DMS79 treated with DMSO at 0.1 percent for 48 hours (cell line): ENCODE data around the gene BMS1.
"Not testable (repeated sequence)": the region's sequence is repeated elsewhere in the genome, so short reads cannot be mapped to it uniquely, and the experiment has no call there.

Experiments
- DNase-seq: peaks from one replicate; lab custom pipeline; 2025; lab: John Stamatoyannopoulos, UW

BMS1 gene

DNA sequence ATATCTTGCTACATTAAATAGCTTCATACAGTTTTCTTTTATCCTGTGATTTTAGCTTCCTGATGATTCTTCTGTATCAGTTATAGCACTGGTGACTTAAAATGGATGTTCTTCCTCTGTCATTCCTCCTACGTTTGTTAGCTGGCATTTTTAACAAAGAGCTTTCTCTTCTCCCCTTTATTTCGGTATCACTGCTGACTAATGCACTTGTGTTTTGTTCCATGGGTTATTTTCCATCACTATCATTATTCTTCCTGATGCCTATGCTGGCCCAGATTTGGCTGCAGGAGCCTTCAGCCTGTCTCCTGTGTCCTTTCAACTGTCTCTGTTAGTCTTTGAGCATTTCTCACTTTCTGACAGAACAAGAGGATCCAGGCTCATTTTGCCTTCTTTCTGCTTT lies 13.1 kb downstream of the BMS1 start:
- no peak for DNase-seq

DNA sequence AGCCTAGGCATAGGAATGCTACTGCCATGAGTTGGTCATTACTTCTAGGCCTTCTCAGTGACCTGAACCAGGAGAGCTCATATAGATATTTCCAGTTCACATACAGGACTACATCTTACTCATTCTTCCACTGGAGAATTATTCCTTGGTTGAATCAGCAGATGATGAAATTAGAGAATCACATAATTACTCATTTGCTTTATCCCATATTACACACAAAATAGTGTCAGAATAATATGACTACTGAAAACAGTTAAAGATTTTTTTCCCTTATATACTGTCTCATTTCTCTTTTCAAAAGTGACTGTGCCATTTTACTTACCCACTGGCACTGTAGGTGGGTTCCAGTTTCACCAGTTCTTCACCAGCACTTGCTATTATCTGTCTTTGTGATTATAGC lies 18.5 kb downstream of the BMS1 start:
- no peak for DNase-seq

DNA sequence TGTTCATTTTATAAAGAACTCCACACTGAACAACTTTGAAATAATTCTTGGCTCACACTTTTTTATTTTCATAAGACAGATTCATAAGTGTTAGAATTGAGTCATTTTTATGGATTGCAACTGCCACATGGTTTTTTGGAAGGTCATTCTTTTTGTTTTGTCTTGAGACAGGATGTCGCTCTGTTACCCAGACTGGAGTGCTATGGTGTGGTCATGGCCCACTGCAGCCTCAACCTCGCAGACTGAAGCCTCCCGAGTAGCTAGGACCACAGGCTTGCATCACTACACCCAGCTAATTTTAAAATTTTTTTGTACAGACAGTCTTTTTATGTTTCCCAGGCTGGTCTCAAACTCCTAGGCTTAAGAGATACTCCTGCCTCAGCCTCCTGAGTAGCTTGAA lies 20.3 kb downstream of the BMS1 start:
- no peak for DNase-seq

DNA sequence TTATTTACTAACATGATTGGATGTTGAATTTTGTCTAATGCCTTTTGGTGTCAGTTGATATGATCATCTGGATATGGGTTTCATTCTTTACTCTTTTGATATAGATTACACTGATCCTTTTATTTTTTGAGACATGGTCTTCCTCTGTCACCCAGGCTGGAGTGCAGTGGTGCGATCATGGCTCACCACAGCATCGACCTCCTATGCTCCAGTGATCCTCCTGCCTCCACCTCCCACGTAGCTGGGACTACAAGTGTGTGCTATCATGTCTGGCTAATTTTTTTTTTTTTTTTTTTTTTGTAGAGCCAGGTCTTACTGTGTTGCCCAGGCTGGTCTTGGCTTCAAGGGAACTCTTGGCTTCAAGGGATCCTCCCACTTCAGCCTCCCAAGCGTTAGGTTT lies 27.1 kb downstream of the BMS1 start:
- DNase-seq, result no peak

DNA sequence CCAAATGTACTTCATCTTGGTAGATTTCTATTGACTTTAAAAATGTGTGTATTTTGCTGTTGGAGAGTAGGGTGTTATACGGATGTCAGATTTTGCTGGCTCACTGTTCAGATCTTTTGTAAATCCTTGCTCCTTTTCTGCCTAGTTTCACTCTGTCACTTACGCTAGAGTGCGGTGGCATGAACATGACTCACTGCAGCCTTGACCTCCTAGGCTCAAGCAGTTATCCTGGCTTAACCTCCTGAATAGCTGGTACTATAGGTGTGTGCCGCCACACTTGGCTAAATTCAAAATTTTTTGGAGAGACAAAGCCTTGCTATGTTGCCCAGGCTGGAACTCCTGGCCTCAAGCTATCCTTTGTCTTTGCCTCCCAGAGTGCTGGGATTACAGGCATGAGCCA lies 29.4 kb downstream of the BMS1 start:
- no peak for DNase-seq

DNA sequence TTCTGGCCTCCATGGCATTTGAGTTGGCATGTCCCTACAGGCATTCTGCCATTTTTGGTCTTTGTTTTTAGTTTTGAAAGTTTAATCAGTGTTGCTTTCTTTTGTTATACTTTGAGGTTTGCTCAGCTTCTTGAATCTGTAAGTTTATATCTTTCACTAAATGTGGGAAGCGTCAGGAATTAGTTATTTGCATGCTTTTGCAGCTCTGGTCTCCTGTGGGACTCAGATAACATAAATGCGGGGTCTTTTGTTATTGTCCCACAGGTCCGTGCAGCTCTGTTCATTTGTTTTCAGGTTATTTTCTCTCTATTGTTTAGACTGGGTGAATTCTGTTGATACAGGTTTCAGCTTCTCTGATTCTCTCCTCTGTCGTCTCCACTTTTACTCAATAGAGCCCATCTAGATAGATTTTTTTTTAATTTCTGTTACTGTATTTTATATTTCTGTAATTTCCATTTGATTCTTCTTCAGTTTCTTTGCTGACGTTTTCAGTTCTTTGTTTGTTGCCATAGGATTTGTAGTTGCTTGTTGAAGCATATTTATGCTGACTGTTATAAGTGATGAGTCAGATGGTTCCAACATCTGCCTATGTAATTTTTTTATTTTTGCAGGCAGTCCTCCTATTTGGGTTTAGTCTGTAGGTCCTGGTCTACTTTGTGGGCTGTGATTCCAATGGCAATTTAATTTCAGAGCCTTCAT lies 31.5 kb downstream of the BMS1 start:
- not testable (repeated sequence) for DNase-seq

DNA sequence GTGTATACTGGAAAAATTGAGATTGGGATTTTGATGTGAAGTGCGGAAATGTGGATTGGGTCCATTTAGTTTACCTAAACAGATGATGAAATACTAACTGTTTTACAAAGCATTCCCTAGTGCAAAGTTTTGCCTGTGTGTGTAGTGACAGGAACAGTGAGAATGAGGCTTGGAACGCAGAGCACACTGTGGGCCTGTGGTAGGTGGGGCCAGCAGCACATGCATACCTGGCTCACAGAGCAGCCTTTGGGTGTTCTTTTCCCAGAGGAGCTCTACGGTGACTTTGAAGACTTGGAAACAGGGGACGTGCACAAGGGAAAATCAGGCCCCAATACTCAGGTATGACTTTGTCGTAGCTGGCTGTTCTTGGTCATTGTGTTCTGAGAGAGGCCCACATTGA lies 33.7 kb downstream of the BMS1 start:
- not testable (repeated sequence) for DNase-seq

DNA sequence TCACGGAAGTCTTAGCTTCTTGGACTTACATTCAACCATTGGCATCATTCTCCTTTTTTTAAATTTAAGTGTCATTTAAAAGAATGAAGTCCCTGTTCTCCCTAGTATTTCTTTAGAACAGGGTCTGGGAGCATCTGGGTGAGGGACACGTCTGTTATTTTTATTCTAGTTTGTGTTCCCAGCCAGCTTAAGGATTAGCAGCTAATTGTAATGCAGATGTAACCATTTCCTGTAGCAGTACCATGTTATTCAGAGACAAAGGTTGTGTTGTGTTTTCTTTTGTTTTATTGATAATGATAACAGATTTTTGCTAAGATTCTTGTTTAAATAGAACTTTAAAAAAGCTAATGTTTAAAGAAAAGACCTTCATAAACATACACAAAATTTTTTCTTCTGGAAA lies 34.3 kb downstream of the BMS1 start:
- no peak for DNase-seq

DNA sequence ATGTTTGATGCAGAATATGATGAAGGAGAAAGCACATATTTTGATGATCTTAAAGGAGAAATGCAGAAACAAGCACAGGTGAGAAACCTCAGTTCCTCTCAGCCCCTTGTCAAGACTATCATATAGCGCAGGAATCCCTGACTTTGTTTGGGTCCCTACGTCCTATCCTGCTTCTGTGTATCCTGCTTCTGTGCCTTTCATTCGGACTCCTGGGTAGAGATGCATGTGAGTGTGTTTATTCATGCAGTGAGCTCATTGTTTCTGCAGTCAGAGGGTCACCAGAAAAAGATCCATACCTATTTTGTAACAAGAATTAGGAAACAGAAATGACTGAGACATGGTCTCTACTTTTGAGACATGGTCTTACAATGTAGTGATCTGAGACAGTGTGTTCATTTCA lies 34.8 kb downstream of the BMS1 start:
- not testable (repeated sequence) for DNase-seq

DNA sequence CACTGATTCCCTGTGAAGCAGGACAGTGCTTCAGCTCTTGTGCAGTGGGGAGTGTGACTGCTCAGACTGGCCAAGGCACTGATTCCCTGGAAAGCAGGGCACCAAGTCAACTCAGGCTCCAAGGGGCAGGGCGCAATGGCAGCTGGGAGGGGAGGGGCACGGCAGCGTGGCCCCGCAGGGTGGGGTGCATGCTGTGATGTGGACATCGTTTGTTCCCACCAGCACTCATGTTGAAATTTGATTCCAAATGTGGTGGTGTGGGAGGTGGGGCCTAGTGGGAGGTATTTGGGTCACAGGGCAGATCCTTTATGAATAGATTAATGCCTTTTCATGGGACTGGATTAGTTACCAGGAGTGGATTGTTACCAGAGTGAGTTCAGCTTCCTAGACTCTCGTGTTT lies 44.2 kb downstream of the BMS1 start:
- DNase-seq, result not testable (repeated sequence)

DNA sequence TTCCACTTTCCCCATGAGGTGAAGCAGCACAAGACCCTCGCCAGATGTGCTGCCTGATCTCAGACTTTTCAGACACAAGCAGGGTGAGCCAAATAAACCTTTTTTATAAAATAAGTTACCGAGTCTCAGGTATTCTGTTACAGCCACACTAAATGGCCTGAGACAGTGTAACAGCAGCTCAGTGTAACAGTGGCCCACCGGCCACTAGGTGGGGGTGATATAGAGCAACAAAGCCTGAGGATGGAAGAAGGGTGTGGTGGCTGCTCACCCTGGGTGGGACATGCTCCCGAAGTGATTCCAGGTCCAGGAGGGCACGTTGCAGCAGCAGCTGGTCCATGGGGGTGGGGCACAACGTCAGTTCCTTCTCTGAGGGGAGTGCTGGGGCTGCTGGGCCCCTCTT lies 44.6 kb downstream of the BMS1 start:
- DNase-seq, result no peak

DNA sequence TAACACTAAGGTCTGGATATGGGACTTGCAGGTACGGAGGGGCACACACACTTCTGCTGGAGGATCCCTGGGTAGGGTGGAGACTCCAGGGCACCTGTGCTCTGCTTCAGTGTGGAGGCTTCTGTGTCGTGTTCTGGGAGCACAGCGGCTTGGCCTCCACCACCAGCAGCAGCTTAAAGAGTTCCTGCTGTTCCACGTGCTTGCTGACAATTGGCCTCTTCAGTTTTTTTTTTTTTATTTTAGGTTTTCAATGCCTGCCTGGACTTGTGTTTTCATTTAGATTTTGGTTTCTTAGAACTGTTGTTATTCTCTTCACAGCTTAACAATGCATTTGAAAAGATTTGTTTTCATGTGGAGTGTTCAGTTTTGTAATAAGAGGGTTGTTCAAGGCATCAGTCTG lies 45.8 kb downstream of the BMS1 start:
- DNase-seq, result not testable (repeated sequence)

DNA sequence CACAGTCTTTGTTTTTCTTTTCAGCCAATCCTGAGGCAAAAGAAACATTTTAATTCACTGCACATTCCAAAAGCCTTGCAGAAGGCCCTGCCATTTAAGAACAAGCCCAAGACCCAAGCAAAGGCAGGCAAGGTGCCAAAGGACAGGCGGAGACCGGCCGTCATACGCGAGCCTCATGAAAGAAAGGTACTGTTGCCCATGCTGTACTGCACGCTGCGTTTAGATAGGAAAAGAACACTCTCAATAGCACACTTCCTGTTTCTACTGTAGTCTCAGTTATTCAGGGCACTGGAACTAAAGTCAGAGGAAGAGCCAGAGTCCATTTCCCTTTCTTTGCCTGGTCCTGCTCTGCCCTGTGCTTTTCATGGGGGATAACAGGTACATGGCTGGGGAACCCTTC lies 47.6 kb downstream of the BMS1 start:
- DNase-seq, result no peak

DNA sequence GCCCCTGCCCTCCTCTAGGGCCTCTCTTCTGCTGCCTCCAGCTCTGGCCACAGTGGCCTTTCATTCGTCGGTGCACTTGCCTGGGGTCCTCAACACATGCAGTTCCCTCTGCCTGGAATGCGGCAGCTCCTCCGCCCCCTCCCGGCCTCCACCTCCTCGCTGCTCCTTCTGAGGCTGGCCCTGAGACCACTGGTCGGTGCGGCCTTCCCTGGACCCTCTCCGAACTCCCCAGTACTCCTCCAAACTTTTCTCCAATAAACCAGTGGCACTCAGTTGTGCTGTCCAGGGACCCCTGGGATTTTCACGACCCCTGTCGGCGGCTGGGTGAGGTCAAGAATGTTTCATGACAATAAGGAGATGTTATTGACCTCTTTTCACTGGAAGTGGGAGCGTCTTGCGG lies 53.5 kb downstream of the BMS1 start:
- no peak for DNase-seq

DNA sequence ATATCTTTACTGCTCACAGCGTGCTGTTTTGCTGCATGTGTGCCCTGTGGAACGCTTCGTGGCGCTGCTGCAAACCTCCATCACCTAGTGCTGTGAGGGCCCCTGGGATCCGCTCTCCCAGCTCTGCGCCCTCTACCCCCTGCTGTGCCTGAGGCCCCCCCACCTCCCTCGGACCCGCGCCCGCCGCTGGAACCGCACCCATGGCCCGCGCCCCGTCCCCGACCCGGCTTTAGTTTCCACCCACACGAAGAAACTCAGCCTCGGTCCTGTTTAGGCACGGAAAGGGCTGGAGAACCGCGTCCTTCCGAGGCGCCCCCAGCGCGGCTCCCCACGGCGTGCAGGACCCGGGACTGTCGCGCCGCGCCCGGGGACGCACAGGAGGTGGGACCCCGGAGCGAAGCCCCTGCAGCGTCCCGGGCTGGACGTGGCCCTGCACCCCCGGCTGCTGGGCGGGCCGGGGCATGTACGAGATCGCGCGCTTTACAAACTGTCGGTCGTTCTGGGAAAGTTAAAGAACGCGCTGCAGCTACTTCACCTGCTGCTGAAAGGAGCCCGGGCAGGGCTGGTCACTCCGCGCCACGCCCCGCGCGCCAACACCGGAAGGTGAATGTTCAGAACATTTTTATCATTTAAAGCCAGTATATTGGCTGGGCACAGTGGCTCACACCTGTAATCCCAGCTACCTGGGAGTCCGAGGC lies 54.3 kb downstream of the BMS1 start:
- DNase-seq, result no peak

DNA sequence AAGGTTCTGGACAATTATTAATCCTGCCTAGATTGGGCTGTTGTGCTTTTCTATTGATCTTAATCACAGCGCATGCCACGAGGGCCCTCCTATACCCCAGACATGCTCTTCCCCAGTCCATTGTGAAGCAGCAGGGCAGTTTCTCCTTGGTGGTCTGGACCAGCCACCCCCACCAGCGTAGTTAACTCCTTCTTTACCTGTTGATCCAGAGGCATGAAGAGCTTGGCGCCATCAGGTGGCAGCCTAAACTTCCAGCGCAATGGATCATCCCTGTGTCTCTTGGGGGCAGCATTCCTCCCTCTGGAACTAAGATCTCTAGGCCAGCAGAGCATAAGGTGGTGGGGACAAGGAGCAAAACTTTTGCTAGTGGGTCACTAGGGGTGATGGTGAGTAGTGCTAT lies 62.2 kb downstream of the BMS1 start:
- not testable (repeated sequence) for DNase-seq

DNA sequence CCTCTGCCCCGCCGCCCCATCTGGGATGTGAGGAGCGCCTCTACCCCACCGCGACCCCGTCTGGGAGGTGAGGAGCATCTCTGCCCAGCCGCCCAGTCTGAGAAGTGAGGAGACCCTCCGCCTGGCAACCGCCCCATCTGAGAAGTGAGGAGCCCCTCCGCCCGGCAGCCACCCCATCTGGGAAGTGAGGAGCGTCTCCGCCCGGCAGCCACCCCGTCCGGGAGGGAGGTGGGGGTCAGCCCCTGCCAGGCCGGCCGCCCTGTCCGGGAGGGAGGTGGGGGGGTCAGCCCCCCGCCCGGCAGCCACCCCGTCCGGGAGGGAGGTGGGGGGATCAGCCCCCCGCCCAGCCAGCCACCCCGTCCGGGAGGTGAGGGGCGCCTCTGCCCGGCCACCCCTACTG lies 64.7 kb downstream of the BMS1 start:
- not testable (repeated sequence) for DNase-seq

DNA sequence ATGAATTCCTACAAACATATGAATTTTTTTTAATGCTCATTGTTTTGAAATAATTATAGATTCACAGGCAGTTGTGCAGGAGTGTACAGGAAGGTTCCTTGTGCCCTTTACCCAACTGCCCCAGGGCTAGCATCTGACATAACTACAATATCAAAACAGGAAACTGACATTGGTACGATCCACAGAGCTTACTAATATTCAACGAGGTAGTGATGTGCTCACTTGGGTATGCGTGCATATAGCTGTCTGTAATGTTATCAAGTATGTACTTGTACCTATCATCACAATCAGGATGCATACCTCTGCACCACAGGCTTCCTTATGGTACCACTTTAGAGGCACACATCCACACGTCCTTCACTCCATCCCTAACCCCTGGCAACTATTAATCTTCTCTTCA lies 68.3 kb downstream of the BMS1 start:
- DNase-seq, result no peak

DNA sequence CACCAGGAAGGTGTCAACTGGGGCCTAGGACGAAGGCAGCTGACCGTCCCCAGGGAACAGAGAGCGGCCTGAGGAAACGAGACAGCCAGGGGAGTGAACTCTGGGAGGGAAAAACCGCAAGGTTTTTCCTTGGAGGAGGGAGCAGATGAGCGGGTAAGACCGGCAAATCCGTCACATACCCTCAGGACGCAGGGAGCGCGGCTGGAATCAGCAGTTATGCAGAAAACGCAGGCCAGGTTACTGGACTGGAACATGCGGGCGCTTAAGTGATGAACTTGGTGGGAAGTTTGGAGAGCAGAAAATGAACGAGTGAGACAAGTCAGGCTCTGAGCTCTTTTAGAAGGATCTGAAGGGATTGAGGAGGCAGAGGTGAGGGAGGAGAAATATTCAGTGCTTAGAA lies 76.7 kb downstream of the BMS1 start:
- no peak for DNase-seq

DNA sequence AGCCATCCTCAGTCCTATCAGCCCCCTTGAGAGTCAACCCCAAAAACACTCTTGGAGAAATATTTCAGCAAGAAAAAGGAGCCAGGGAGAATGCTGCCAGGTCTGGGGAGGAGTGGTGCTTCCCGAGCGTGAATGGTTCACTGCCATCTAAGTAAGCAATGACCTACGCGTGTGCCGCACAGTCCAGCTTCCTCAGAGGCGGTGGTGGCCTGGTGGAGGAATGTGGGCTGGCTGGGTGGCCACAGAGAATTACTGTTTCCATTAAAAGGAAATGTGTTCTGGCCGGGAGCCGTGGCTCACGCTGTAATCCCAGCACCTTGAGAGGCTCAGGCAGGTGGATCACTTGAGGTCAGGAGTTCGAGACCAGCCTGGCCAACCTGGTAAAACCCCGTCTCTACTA lies 77.4 kb downstream of the BMS1 start:
- not testable (repeated sequence) for DNase-seq

DNA sequence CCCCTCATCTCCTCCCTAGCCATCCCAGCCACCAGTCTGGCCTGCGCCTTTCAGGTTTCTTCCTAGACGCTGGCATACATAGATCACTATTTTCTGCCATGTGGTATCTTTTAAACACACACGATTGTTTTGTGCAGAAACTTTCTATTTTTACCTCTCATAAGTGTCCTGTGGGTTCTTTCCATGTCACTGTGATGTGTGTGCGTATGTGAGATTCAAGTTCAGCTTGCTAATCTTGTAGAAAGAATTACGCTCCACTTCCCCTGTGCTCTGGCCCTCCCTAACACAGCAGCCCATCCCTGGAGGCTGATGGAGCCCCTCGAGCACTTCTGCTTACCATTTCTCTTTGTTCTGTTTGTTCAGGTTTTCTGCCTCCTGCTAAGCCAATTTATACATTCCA lies 80.2 kb downstream of the BMS1 start:
- DNase-seq, result not testable (repeated sequence)

DNA sequence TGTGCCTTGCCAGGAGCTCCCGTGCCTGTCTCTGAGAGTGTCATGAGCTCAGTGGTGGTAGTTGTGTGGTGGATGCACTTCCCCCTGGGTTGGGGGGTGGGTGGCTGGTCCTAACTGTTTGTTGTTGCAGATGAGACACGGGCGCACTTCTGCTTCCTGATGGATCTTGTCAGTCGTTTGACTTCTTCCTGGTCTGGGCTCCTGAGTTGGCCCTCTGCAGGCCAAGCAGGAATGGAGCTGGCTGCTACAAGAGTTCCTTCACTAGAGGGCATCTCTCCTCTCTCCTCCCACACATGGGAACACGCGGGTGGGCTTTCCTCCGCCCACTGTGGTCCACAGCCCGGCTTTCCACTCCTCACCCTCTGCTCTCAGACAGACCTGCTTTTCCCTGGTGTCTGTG lies 82.0 kb downstream of the BMS1 start:
- DNase-seq, result no peak

DNA sequence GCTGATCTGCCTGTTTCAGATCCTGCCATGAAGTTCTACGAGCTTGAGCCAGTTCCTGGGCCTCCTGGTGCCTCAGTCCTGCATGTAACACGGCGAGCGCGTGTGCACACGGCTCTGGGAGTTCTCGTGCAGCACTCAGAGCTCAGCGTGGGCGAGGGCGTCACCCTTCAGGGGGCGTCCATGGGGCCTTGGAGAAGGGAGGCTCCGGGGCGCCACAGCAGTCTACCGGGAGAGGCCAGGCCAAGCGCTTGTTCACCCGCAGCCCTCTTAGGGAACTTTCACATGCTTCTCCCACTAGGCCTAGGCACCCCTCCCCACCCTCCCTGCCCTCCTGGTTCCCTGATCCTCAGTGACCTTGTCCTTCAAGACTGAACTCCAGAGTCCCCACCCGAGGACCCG lies 83.1 kb downstream of the BMS1 start:
- no peak for DNase-seq
